Stimulated activated CD4-positive, alpha-beta T cell treated with anti-CD3 and anti-CD28 coated beads, TNF-alpha, amount 100 ng/mL, for 4 hours (primary cell): ENCODE measurements around the gene IGF2BP3.
"Not testable (repeated sequence)": the region's sequence is repeated elsewhere in the genome, so short reads cannot be mapped to it uniquely, and the experiment has no call there.

Experiments used
- DNase-seq, 3 experiments: peaks; one replicate each; pipeline ENCODE4 v3.0.0-alpha.2; 2020; ENCODE audit warnings: low read depth in 3 of 3

Gene IGF2BP3

GRCh38 chr7:23470330-23471105 is at the start of gene IGF2BP3:
TSS of gene IGF2BP3 (minus strand) at chr7:23470491. CDS start at chr7:23470110, 381 bp downstream.
- DNase-seq, result no peak

DNA sequence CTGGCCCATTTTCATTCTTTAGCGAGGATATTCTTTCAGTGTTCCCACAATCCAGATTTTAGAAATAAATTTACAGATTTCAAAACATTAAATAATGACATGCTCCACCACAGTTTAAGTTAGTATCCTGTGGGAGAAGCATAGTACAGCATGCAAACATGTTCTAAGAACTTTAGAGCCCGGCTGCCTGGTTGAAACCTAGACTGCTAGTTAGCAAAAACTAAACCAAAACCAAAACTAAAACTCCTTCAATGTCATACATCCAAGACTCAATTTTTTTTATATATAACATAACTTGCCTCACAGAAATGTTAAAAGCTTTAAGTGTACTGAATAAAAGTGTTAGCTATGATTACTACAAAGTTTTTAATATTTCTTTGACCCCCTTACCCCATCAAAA is 44.5 kb upstream of the IGF2BP3 start:
- no peak for DNase-seq

- DNase-seq, result not testable (repeated sequence)
Measured at GRCh38 chr7:23513746-23514145, 43.5 kb upstream of the IGF2BP3 start.

DNA sequence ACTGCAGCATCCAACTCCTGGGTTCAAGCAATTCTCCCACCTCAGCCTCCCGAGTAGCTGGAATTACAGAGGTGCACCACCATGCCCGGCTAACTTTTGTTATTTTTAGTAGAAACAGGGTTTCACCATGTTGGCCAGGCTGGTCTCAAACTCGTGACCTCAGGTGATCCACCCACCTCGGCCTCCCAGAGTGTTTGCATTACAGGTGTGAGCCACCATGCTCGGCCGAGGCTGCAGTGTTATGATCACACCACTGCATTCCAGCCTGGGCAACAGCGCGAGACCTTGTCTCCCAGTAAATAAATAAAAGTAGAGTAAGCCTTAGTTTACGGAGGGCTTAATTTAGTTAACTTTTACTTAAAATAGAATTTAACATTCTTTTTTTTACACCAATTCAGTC is 23.7 kb upstream of the IGF2BP3 start:
- no peak for DNase-seq

DNA sequence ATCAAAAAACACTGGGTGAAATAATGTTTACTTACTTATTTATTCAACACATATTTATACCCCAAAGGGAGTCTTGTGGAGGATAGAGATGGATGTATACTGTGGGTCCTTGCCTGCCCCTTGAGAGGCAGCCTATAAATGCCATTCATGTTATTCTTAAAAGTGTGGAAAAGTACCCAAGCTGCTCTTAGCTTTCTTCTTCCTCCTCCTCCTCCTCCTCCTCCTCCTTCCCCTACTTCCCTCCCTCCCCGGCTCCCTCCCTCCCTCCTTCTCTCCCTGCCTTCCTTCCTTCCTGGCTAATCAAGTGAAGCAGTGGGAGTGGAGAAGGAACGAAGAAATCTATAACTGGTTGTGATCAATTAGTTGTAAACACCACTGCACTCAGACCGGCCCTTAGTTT is 21.2 kb upstream of the IGF2BP3 start:
- no peak for DNase-seq

- peak in 2 of 3 experiments; percentile 29 to 35 for DNase-seq
Measured at GRCh38 chr7:23490357-23491135, 20.3 kb upstream of the IGF2BP3 start.

DNA sequence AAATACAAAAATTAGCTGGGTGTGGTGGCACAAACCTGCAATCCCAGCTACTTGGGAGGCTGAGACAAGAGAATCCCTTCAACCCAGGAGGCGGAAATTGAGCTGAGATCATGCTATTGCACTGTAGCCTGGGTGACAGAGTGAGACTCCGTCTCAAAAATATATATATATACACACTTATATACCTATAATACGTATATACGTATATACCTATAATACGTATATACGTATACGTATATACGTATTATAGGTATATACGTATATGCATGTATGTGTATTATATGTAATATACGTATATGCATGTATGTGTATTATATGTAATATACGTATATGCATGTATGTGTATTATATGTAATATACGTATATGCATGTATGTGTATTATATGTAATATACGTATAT is 18.4 kb upstream of the IGF2BP3 start:
- DNase-seq, result not testable (repeated sequence)

GRCh38 chr7:23487670-23488069 is 17.4 kb upstream of the IGF2BP3 start:
- no peak for DNase-seq

DNA sequence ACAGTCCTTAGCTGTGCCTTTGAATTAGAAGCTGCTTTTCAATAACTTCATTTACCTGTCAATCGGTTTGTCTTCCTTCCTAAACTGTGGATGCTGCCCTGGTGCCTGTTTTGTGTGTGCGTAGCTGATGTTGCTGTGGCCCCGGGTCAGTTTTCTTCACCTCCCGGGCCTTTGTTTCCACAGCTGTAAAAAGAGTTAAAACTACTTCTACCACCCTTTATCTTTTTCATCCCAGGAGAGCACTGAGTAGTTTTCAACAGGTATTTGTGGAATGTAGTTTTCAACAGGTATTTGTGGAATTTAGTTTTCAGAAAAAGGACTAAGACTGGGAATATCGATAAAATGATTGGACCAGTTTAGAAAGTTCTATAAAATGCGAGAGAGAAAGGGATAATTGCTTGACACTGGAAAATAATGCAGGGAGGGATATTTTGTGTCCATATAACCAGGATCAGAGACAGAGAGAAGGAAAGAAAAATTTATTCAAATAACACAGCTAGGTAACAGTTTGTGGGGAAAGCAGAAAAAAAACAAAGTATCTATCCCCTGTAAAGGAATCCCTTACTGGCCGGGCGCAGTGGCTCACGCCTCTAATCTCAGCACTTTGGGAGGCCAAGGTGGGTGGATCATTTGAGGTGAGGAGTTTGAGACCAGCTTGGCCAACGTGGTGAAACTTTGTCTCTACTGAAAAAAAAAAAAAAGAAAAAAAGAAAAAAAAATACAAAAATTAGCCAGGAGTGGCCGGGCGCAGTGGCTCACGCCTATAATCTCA is 15.9 kb upstream of the IGF2BP3 start:
- DNase-seq, result no peak

- no peak for DNase-seq
Measured at GRCh38 chr7:23482686-23483085, 12.4 kb upstream of the IGF2BP3 start.

- no peak for DNase-seq
Measured at GRCh38 chr7:23477962-23478866, 7.9 kb upstream of the IGF2BP3 start.

GRCh38 chr7:23477157-23477499 is 6.8 kb upstream of the IGF2BP3 start:
- DNase-seq, result no peak

DNA sequence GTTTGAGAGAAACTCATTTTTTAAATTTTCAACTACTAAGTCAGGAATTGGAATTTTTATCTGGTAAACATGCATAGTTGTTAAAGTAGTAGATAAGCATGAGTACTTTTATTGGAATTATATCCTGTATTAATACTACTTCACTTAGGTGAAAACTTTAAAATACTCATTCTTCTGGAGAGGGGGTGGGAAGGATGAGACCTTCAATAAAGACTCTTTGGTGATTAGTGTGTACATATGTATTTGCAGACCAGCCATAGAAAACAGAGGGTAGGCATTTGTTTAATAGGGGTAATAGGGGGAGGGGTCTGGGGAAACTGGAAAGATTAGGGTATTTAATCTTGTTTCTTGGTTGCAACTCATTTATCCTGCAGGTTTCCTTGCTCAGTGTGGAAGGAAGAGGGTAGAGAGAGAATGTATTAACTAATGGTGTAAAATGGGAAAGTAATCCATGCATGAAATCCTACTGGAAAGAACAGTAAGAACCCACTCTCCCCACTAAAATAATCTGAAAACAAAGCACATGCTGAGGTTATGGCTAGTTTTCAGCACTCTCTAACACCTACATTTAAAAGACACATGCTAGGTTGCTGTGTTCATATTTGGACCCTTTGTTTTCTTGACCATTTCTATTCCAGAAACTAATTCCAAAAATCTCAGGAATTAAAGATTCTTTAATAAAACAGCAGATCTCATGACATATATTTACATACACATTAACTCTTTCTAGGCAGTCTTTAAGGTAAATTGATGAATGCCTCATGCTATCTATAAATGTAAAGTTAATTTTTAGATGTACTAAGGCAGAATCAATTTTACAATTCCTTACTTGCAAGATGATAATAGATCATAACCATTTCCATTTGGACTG is 6.2 kb upstream of the IGF2BP3 start:
- no peak for DNase-seq

- DNase-seq, result no peak
Measured at GRCh38 chr7:23475576-23475839, 5.2 kb upstream of the IGF2BP3 start.

- no peak for DNase-seq
Measured at GRCh38 chr7:23474829-23475575, 4.7 kb upstream of the IGF2BP3 start.

DNA sequence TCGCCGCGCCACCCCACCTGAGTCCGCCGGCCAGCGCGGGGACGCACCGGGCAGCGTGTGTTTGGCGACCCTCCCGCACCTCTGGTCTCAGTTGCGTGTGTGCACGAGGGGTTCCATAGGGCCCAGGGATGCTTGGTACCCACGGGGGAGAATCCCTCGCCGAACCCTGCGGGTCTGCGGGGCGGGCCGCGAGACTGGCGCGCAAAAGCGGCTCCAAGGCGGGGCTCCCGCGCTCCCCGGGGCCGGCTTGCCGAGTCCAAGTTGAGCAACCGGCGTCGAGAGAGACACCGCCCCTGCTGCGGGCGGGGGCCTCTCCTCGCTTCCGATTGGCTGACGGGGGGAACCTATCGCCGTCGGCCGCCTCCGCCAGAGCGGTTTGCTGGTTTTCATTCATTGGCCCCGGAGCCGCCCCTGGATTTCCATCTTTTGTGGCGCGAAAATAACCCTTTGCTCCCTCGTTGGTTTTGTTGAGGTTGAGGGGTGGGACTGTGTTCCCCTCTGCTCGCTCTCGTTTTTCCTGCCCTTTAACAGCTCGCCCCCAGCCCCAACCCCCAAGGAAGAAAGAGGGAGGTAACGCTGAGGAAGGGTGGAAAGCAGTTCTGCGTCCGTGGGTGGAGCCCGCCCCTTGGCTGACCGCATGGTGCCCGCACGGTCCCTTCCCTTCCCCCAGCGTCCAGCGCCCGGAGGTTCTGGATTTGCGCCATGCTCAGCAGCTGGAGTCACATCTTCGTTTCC is 4.0 kb upstream of the IGF2BP3 start:
- DNase-seq, result peak in 1 of 3 experiments; percentile 40

- no peak for DNase-seq
Measured at GRCh38 chr7:23473844-23474093, 3.5 kb upstream of the IGF2BP3 start.

DNA sequence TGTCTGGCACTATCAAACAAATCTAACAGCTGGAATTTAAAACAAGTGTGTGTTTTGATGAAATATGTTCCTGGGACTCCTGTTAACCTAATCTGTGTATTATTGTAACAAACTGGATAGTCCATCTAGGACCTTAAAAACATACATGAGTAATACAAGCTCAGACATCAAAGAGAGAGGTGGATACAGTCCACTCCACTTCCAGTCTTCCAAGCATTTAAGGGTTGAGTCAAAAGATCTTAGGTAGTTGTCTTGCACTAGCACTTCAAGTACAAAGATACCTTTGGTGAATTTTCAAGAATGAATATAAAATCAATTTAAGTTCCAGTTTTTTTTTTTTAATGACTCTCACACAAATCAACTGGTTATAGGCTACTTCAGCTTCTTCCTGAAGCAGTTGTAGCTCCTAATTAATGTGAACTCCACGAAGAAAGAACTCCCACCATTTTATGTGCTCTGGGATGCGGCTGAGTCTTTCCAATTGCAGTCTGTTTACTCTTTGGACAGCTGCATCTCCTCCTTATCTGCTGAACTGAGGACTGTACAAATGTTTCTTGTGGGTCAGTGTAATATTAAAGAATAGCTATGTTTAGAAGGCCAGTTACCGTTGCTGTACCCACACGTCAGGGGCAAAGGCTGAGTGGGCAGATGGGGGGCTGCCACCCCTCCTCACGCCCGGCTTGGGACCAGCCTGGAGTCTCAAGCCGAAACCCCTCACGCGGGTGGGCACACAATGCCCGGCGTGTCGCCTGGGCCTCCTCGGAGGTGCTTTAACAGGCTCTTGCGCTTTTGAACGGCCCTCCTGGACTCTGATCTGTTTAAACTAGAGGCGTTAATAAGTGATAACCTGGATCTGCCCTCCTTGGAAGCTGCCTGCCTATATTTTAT is 2.9 kb upstream of the IGF2BP3 start:
- no peak for DNase-seq

DNA sequence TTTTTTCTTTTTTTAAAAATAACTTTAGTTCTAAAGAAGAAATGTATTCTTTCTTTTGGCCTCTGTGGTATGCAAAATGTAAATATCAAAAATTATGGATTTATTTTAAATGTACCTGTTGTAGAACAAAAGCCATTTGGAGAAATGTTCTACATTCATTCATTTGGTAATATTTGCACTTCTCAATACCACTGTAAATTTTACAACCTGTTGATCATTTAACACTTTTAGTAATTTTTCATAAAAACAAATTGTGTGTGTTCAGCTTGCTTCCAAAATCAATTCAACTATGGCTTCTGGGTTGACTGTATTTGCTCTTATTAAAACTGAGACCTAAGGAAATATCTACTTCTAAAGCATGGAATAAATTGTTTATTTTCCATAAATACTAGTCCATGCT is 2.3 kb upstream of the IGF2BP3 start:
- no peak for DNase-seq
